Neural cell (in vitro differentiated cells): Measurements from ENCODE around the gene P2RX3.

Experiments
- EP300 ChIP-seq: fragments of 450-650 bp; conservative IDR thresholded peaks from 2 replicates; pipeline ENCODE4 v1.6.1; 2014; ENCODE audit warnings: antibody characterized with exemption, mild to moderate bottlenecking, moderate library complexity; ENCODE audit not compliant: poor library complexity, severe bottlenecking
- EZH2 ChIP-seq: fragments of 200-600, 300-800 bp; shearing (Covaris generic), sonication (generic); IDR thresholded peaks from 2 replicates; pipeline ENCODE4 v1.6.1; 2014; ENCODE audit warnings: antibody characterized with exemption, low read length, borderline replicate concordance, mild to moderate bottlenecking; ENCODE audit not compliant: insufficient read depth, poor library complexity, severe bottlenecking
- POLR2AphosphoS5 ChIP-seq: IDR thresholded peaks from 2 replicates; pipeline ENCODE4 v1.6.1; 2012
- REST ChIP-seq: IDR thresholded peaks from 2 replicates; pipeline ENCODE4 v1.6.1; 2012; ENCODE audit warnings: borderline replicate concordance
- SMC3 ChIP-seq: fragments of 450-650 bp; conservative IDR thresholded peaks from 2 replicates; pipeline ENCODE4 v1.6.1; 2014; ENCODE audit warnings: antibody characterized with exemption, mild to moderate bottlenecking, moderate library complexity; ENCODE audit not compliant: poor library complexity
- TF ChIP-seq, protein P1 (sequence below): fragments of 450-650 bp; IDR thresholded peaks from 2 replicates; pipeline ENCODE4 v1.5.1; 2014; ENCODE audit warnings: antibody characterized with exemption, mild to moderate bottlenecking, moderate library complexity; ENCODE audit not compliant: poor library complexity, severe bottlenecking

DNA sequence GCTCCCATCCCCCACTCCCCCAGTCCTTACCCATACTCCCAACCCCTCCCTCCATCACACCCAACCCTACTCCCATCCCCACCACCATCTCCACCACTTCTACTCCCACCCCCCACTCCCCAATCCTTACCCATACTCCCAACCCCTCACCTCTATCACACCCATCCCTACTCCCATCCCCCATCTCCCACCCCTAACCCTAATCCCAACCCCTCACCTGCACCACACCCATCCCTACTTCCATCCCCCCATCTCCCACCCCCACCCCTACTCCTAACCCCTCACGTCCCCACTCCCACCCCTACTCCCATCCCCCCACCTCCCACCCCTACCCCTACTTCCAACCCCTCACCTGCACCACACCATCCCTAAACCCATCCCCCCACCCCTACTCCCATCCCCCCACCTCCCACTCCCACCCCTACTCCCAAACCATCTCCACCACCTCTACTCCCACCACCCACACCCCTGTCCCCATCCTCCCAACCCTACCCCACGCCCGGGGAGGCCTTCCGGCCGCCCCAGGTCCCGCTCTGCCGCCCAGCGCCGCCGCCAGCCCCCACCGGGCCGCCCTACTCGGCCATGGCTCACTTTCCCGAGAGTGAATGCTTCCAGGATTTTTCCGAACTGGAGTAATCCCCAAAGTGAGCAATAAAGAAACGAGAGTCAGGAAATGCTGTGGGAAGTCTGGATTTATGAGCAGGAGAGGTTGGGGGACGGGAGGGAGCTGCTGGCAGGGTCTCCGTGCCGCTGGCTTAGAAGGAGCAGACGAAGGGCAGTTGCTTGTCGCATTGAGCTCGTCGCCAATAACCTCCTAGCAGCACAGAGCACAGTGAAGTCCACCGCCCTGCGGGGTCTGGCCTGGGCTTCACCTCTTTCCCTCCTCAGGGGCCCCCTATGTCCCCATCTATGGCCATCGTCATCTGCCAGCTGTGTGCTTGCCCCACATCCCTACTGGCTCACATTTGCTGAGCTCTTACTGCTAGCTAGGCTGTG, 38.2 kb downstream of the P2RX3 start:
- no peak for TF ChIP-seq POLR2AphosphoS5
- no peak for TF ChIP-seq SMC3
- TF ChIP-seq, protein P1, sequence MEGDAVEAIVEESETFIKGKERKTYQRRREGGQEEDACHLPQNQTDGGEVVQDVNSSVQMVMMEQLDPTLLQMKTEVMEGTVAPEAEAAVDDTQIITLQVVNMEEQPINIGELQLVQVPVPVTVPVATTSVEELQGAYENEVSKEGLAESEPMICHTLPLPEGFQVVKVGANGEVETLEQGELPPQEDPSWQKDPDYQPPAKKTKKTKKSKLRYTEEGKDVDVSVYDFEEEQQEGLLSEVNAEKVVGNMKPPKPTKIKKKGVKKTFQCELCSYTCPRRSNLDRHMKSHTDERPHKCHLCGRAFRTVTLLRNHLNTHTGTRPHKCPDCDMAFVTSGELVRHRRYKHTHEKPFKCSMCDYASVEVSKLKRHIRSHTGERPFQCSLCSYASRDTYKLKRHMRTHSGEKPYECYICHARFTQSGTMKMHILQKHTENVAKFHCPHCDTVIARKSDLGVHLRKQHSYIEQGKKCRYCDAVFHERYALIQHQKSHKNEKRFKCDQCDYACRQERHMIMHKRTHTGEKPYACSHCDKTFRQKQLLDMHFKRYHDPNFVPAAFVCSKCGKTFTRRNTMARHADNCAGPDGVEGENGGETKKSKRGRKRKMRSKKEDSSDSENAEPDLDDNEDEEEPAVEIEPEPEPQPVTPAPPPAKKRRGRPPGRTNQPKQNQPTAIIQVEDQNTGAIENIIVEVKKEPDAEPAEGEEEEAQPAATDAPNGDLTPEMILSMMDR, result no peak
- TF ChIP-seq EZH2, result no peak
- TF ChIP-seq REST, result no peak
- TF ChIP-seq EP300, result no peak
